Adrenal gland (tissue), 5 donors: ENCODE results near the gene SMARCC1.

Experiments used
- POLR2A ChIP-seq, 2 donors: fragments of 450-650 bp; IDR thresholded peaks; one replicate each; pipeline ENCODE4 v1.6.1; 2017; ENCODE audit warnings: antibody characterized with exemption in 2 of 2, mild to moderate bottlenecking in 2 of 2, moderate library complexity in 1 of 2
- TF ChIP-seq, protein P1 (sequence below), 6 experiments: fragments of 450-650 bp in 4 of 6; fragments of 200-600 bp in 2 of 6; sonication (generic) in 1 of 6; IDR thresholded peaks; 1 replicate in 5 of 6; 2 replicates in 1 of 6; pipeline versions ENCODE4 v1.5.1 to v1.8.0; 2016 to 2021; ENCODE audit warnings: antibody characterized with exemption in 6 of 6, mild to moderate bottlenecking in 2 of 6, moderate library complexity in 1 of 6
- donor health status: DM: no; HTN: no; CAD: no.

DNA sequence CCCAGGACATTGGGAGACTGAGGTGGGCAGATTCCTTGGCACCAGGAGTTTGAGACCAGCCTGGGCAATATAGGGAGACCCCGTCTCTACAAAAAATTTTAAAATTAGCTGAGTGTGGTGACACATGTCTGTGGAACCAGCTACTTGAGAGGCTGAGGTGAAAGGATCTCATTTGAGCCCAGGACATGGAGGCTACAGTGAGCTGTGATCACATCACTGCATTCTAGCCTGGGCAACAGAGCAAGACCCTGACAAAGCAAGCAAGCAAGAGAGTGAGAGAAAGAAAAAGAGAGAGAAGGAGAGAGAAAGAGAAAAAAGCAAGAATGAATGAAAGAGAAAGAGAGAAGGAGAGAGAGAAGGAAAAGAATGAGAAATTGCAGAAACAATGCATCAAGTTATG, 150.9 kb downstream of the SMARCC1 start:
- TF ChIP-seq, protein P1, sequence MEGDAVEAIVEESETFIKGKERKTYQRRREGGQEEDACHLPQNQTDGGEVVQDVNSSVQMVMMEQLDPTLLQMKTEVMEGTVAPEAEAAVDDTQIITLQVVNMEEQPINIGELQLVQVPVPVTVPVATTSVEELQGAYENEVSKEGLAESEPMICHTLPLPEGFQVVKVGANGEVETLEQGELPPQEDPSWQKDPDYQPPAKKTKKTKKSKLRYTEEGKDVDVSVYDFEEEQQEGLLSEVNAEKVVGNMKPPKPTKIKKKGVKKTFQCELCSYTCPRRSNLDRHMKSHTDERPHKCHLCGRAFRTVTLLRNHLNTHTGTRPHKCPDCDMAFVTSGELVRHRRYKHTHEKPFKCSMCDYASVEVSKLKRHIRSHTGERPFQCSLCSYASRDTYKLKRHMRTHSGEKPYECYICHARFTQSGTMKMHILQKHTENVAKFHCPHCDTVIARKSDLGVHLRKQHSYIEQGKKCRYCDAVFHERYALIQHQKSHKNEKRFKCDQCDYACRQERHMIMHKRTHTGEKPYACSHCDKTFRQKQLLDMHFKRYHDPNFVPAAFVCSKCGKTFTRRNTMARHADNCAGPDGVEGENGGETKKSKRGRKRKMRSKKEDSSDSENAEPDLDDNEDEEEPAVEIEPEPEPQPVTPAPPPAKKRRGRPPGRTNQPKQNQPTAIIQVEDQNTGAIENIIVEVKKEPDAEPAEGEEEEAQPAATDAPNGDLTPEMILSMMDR (IDR thresholded peaks at IDR 0.05): no peak
- TF ChIP-seq POLR2A (IDR thresholded peaks at IDR 0.05): no peak
